ENCODE measurements around the gene RFX6.

The RFX6 gene

DNA sequence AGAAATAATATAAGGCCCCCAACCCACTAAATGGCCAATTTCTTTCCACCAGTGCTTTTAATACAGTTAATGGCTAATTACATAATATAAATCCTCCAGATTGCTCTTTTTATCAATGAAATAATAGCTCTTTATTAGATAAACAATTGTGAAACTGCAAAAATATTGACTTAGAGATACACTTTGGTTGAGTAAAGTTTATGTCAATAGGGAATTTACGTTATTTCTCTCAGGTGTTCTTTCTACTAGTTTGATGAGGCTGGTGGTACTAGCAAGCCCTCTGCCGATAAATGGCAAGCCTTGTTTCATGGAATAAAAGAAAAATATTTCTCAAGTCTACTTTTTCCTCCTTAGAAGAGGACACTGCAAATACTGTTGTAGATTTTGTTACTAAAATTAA, 18.9 kb downstream of the RFX6 start:
- DNase-seq = no peak

DNA sequence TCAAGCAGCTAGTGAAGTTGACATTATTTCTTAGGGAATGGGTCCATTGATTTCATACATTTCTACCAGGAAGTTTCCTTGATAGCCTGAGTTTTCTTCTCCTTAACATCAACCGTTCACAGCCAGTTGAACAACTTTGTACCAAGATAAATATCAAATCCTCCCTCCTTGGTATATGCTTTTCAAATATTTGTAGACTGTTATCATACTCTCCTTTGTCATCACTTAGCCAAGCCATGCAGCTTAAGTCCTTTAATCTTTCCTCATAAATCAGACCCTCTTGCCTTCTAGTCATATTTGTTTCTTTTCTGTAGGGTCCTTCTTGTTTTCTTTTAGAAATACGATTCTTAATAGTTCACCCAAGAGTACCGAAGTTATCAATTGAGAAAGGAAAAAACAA, 25.6 kb downstream of the RFX6 start:
- DNase-seq = no peak

DNA sequence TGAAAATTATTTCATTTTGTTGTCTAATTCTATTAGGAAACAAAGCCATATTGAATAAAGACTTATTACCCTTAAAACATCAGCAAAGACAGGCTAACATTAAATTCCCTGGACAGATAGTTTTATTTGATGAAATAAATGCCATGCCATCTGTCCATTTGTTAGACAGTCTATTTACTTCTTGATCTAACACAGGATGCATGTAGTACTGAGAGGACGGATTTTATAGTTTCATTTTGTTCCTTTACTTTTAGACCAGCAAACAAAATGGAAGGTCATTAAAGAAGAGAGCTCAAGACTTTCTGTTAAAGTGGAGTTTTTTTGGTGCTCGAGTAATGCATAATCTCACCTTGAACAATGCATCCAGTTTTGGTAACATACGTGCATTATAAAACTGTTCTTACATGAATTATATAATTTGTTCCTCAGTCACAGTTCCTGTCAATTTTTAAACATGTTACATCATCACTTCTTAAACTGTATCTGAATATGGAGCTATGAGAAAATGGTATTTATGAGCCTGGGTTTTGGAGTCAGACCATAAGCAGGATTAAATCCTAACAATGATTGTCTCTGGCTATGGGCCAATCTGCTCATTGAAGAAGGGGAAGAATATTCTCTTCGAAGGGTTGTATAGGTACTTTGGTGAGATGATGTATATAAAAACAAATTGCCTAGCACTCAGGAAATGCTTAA, 46.0 kb downstream of the RFX6 start:
- no peak for DNase-seq

GRCh38 chr6:116924245-116924644, 47.2 kb downstream of the RFX6 start:
- DNase-seq = no peak

DNA sequence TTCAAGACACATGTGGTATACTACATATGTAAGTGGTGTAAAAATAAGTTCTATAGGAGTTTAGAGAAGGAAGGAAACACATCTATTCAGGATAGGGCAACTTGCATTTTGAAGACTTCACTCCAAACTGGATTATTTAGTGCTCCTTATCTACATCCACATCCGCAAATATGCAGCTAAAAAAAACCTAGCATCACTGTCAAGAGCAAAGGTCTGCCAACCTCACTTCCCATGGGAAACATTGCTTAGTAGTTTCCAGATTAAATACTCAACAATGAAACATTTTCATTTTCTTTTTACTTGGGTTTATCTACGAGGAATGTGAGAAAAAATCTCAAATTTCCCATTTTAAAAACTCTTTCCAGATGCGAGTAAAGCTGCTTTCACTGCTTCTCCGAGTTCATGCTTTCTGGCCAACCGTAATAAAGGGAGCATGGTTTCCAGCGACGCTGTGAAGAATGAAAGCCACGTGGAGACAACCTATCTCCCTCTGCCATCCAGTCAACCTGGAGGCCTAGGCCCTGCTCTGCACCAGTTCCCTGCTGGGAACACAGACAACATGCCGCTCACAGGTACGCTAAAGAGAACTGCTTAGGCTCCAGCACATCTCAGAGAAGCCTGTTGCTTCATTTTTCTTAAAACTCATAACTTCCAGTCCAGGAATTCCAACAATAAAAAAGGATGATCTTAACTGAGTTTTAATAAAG, 48.2 kb downstream of the RFX6 start:
- no peak for DNase-seq

GRCh38 chr6:116928677-116929076, 51.6 kb downstream of the RFX6 start:
- DNase-seq = no peak

DNA sequence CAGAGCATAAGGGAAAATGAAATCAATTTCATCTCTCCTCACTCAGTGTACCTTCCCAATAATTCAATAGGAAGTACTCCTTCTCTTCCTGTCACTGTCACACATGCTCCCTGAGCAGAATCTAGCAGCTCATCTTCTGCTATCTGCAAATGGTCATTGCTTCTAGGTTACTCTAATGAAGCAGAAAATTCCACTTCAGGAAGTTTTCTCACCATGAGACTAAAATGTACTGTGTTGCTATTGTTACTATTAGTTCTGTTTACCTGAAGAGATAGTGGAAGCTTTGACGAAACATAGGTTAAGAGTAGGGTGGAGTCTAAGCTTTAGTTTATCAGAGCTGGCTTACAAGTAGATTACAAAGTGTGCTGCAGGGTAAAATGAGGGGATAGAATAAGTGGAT, 52.8 kb downstream of the RFX6 start:
- DNase-seq = no peak

DNA sequence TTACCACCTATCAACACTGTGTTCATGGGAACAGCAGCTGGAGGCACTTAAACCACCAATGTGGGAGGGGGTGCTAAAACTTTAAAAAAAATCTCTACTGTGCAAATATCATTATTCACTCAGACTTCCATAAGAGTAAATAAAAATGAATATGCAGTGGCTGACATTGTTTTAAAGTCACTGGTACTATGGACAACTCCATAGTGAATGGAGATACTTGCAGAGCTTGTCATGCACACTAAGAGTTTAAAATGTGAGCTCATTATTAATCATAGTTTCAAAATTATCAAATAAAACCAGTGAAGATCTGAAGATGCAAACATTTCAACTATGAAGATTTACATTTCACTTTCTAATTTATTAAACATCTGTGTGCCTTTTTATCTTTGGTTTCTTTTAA, 54.4 kb downstream of the RFX6 start:
- DNase-seq = no peak

DNA sequence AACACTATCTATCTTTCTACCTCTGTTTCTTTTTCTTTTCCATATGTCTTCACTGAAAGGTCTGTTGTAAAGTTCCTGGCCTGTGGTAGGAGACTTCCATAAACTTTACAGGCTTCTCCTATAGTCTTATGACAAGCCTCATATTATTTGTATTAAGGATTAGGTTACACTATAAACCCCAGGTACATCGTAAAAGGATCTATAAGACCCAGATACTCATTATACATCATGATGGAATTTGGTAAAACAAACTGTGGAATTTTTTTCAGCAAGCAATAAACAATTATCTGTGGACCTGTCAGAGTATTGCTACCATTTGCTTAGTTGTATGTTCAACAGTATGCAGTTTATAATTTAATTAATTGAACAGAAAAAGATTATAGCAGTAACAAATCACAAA, 55.5 kb downstream of the RFX6 start:
- no peak for DNase-seq

GRCh38 chr6:116933485-116933884, 56.4 kb downstream of the RFX6 start:
- DNase-seq = no peak

DNA sequence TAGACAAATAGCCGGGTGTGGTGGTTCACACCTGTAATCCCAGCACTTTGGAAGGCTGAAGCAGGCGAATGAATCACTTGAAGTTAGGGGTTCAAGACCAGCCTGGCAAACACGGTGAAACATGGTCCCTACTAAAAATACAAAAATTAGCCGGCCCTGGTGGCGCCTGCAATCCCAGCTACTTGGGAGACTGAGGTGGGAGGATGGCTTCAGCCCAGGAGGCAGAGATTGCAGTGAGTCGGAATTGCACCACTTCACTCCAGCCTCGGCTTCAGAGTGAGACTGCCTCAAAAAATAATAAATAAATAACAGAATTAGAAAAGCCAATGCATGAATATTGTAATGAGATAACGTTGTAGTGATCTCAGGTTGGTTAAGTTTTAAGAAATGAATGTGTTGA, 61.3 kb downstream of the RFX6 start:
- DNase-seq = no peak

DNA sequence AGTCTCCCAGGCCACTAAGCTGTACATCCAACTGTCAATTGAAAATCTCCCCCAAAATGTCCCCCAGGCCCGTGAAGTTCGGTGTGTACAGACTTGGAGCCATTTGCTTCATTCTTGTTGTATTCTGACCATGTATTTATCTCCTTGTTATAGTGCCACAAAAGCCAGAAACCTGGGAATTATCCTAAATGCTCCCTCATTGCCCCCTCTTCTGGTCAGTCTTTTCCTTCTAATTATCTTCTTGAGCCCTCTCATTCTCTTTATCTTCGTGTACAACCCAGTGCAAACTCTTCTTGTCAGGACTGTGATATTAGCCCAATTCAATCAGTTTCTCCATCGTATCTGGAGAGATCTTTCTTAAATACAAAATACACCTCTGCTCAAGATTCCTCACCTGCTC, 64.7 kb downstream of the RFX6 start:
- no peak for DNase-seq

DNA sequence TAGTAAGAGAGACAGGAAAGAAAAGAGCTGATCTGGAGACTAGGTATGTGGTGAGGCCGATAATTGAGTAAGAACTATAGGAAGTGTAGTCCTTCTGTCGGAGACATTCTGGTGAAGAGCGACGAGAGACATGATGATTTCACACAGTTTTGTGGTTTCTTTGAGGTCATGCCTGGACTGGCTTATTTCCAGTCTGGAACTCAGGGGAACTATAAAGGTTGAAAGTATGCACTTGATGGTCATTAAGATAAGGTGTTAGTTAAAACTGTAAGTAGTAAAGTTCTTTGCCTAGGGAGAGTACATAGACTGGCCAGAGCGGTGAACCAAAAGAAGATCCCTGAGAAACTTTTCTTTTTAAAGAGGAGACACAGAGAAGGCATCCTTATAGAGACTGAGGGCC, 68.8 kb downstream of the RFX6 start:
- DNase-seq = no peak

DNA sequence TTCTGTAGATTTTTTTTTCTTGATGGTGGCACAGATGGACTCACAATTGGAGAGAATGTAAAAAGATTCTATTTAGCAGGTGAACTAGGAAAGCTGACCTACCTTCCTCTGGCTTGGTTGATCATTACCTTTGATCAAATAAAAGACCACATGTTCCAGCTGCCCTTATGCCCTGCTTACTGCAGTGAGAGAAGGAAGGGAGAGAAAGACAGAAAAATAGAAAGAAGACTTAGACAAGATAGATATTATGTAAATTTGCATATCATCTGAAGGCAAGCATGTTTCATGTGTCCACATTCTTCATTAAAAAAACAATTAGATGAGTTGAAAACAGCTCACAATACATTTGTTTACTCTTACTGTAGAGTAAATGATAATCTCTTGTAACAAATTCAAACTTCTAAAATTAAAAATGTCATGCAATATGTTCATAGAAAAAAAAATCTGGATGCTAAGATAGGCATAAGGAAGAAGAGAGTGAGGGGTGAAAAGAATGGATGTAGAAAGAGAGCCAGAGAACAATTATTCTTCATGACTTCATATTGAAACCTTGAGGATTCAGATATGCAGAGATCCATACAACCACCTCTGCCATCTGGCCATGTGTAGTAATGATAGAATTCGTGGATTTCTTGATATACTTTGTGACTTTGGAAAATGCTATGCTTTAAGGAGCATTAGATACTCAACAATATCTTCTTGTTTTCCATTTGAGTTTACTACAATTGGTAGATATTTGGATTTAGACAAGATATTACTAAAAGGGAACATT, 71.7 kb downstream of the RFX6 start:
- DNase-seq = no peak

GRCh38 chr6:116949964-116950363, 72.9 kb downstream of the RFX6 start:
- no peak for DNase-seq

DNA sequence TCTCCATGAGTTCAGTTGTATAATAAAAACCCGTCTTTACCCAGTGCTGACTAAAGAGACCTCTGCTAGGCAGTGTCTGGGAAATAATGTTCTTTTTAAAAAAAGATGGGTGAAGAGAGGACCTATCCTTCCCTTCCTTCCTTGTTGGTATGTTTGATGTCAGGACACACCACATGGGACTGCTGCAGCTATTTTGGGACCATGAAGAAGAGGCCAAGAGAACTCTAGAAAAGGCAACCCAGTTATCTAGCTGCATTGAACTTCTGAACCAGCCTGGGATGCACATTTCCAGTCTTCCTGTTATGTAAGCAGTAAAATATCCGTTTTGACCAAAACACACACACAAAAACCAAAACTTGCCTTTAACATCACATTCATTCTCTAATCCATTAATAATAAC, 77.3 kb downstream of the RFX6 start:
- DNase-seq = no peak

DNA sequence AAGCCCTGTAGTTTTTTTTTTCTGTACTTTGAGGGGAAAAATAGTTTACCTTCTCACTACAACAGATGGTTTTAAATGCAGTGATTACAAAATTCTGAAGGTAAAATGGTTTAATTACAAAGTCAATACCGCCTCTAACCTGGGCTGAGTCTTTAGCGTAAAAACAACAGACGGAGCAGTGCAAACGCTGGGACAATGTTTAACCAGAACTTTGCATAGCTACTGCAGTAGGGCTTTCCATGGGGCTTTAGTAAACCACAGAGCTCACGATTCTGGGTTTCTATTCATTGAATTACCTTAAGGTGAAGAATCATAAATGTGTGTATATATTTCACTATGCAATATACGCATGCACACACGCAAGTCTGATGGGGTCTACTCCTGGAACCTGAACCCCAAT, 77.9 kb downstream of the RFX6 start:
- peak; percentile 9 for DNase-seq

DNA sequence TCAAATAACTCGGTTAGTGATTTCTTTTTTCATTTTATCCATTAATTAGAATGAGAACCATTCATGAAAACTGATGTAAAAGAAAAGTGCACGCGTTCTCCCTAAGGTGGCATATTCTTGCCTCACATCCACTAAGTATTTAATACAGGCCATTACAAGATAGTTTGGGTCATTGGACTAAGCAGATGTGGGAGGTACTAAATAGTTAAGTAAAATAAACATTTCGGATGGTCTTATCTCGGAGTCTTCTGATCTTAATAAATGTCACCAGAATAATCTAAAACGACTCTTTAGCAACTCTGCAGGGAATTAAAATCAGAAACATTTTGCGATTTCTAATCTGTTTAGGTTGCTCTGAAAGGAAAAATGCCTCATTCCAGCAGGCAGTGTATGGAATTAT, 78.7 kb downstream of the RFX6 start:
- DNase-seq = no peak

GRCh38 chr6:116963972-116964371, 86.9 kb downstream of the RFX6 start:
- no peak for DNase-seq

DNA sequence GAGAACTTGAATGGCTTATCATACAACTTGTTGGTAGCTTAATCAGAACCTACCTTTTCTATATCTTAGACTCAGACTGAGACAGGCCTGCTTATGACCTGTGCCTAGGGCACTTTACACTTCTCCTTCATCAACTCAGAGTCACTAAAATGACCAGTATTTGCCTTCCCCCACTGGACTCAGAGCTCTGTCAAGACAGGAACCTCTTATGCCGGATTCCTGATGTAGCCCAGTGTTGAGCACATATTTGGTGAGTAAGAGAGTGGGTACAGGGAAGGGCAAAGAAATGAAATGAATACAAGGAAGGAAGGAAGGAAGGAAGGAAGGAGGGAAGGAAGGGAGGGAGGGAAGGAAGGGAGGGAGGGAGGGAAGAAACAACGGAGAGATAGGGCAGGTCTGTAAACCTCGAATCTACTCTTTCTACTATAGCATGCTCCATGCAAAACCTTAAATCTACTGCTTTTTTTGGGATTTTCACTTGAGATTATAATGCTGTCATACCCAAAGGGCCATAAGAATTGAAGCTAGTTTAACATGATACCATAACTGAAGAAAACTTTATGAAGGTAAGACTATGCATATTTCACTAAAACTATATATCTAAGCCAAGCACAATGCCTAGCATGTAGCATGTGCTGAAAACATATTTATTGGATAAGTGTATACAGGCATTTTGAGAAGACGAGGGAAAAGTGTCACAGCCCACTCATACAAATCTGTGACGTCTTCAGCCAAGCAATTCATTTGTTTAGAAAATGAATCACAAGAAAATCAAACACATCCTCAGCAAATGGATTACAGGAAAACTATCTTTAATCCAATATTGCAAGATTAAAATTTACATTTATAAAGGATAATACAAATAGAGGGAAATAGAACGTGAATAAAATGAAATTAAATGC, 89.9 kb downstream of the RFX6 start:
- no peak for DNase-seq

- DNase-seq = peak; percentile 9
Observed at GRCh38 chr6:116969211-116969863, 92.3 kb downstream of the RFX6 start.

GRCh38 chr6:116971959-116972358, 94.9 kb downstream of the RFX6 start:
- no peak for DNase-seq

- DNase-seq = no peak
Observed at GRCh38 chr6:116973976-116974375, 96.9 kb downstream of the RFX6 start.
